H1 (cell line): Measurements from ENCODE around the gene MUC4. TPM values are rescaled to one million over a fixed set of nuclear protein-coding genes. Genes with fewer than 3 reads are reported as not detected.
A peak's percentile ranks its signal among the peaks of the same experiment; 100 is the strongest.

Experiments
- CTCF ChIA-PET: fragments of 300-600 bp; sonication (Branson Sonifier 250); formaldehyde crosslinking; loops from one replicate; lab custom pipeline; 2021; ENCODE audit not compliant: partially characterized antibody; lab: Charles Lee
- POLR2A ChIA-PET: fragments of 300-600 bp; sonication (Branson Sonifier 250); formaldehyde crosslinking; loops from one replicate; lab custom pipeline; 2021; ENCODE audit warnings: inconsistent platforms; ENCODE audit not compliant: partially characterized antibody; lab: Charles Lee
- DNase-seq, 2 experiments: peaks; one replicate each; pipeline versions ENCODE4 v3.0.0 to v3.0.0-alpha.2; 2010 to 2022; ENCODE audit warnings: low spot score in 2 of 2, low read depth in 1 of 2, mixed read lengths in 1 of 2
- FAIRE-seq: peaks from 2 replicates; lab custom pipeline; 2011; peaks lifted over from hg19 to GRCh38; lab: Jason Lieb, UNC
- H2AFZ ChIP-seq: 2 replicates; pipeline ENCODE4 v1.8.1; 2012; ENCODE audit warnings: low read length, inconsistent platforms
- H2AK5ac ChIP-seq: 2 replicates; pipeline ENCODE4 v1.6.1; 2013; ENCODE audit warnings: low read depth, low read length
- H2BK120ac ChIP-seq: replicated peaks from 2 replicates; pipeline ENCODE3; 2013; ENCODE audit warnings: low read depth, low read length, inconsistent platforms
- H2BK12ac ChIP-seq: 2 replicates; pipeline ENCODE4 v1.6.1; 2013; ENCODE audit warnings: low read depth, low read length
- H2BK15ac ChIP-seq: 2 replicates; pipeline ENCODE4 v1.6.1; 2013; ENCODE audit warnings: low read length
- H2BK20ac ChIP-seq: 2 replicates; pipeline ENCODE4 v1.6.1; 2013; ENCODE audit warnings: low read length
- H2BK5ac ChIP-seq: 2 replicates; pipeline ENCODE4 v1.6.1; 2013; ENCODE audit warnings: low read depth, low read length
- H3K14ac ChIP-seq: 2 replicates; pipeline ENCODE4 v1.6.1; 2013; ENCODE audit warnings: inconsistent platforms; ENCODE audit not compliant: insufficient read length
- H3K18ac ChIP-seq: 2 replicates; pipeline ENCODE4 v1.6.1; 2013; ENCODE audit warnings: low read length; ENCODE audit errors: extremely low read depth
- H3K23ac ChIP-seq: 2 replicates; pipeline ENCODE4 v1.6.1; 2013; ENCODE audit warnings: inconsistent platforms; ENCODE audit not compliant: insufficient read length
- H3K23me2 ChIP-seq: 2 replicates; pipeline ENCODE4 v1.6.1; 2013; ENCODE audit warnings: low read depth, low read length
- H3K27ac ChIP-seq: 2 replicates; pipeline ENCODE4 v1.6.1; 2011; ENCODE audit warnings: low read depth, low read length, inconsistent platforms
- H3K27me3 ChIP-seq, 4 experiments: replicated peaks in 1 of 4; 1 replicate in 1 of 4; 2 replicates in 3 of 4; pipeline versions ENCODE4 v1.6.1 to v1.8.1; 2011 to 2013; ENCODE audit warnings: low read length in 3 of 4, mild to moderate bottlenecking in 3 of 4, inconsistent platforms in 2 of 4, mixed read lengths in 2 of 4, moderate library complexity in 1 of 4; ENCODE audit not compliant: control insufficient read depth in 3 of 4, insufficient read depth in 3 of 4; ENCODE audit errors: extremely low read depth in 1 of 4
- H3K36me3 ChIP-seq, 4 experiments: 2 replicates each; pipeline versions ENCODE4 v1.6.1 to v1.8.1; 2011 to 2013; ENCODE audit warnings: mild to moderate bottlenecking in 4 of 4, low read length in 3 of 4, moderate library complexity in 2 of 4, control low read depth in 1 of 4, inconsistent platforms in 1 of 4; ENCODE audit not compliant: insufficient read depth in 4 of 4, control insufficient read depth in 2 of 4
- H3K4ac ChIP-seq: replicated peaks from 2 replicates; pipeline ENCODE3; 2013; ENCODE audit warnings: low read length, low read depth, mixed read lengths, inconsistent platforms; ENCODE audit not compliant: insufficient read length
- H3K4me1 ChIP-seq, 4 experiments: replicated peaks in 1 of 4; 1 replicate in 1 of 4; 2 replicates in 3 of 4; pipeline versions ENCODE4 v1.6.1 to v1.8.1; 2011 to 2013; ENCODE audit warnings: low read length in 3 of 4, inconsistent platforms in 2 of 4, mixed read lengths in 1 of 4; ENCODE audit not compliant: insufficient read depth in 4 of 4, control insufficient read depth in 3 of 4
- H3K4me2 ChIP-seq, 2 experiments: 2 replicates each; pipeline versions ENCODE4 v1.6.1 to v1.8.1; 2011 to 2013; ENCODE audit warnings: low read depth in 2 of 2, low read length in 2 of 2, control low read depth in 1 of 2, inconsistent platforms in 1 of 2, mild to moderate bottlenecking in 1 of 2; ENCODE audit not compliant: insufficient read depth in 1 of 2
- H3K4me3 ChIP-seq, 4 experiments: fragments of 200-600, 300-600 bp in 1 of 4; sonication (generic), shearing (Covaris generic), sonication (Bioruptor Twin) in 1 of 4; 2 replicates each; pipeline versions ENCODE4 v1.5.1 to v1.8.1; 2011 to 2016; ENCODE audit warnings: low read length in 4 of 4, low read depth in 3 of 4, control low read depth in 2 of 4, inconsistent platforms in 2 of 4, mild to moderate bottlenecking in 2 of 4, mixed read lengths in 1 of 4, moderate library complexity in 1 of 4; ENCODE audit not compliant: insufficient read depth in 2 of 4; ENCODE audit errors: extremely low read depth in 1 of 4
- H3K56ac ChIP-seq: replicated peaks from 2 replicates; pipeline ENCODE3; 2013; ENCODE audit warnings: low read depth, mild to moderate bottlenecking, mixed read lengths, low read length, inconsistent platforms; ENCODE audit not compliant: insufficient read length
- H3K79me1 ChIP-seq: 2 replicates; pipeline ENCODE4 v1.6.1; 2013; ENCODE audit warnings: low read depth, low read length, control low read depth
- H3K79me2 ChIP-seq, 2 experiments: 2 replicates each; pipeline versions ENCODE4 v1.6.1 to v1.8.1; 2012 to 2013; ENCODE audit warnings: low read length in 2 of 2, mild to moderate bottlenecking in 2 of 2, inconsistent platforms in 1 of 2; ENCODE audit not compliant: insufficient read depth in 2 of 2, control insufficient read depth in 1 of 2
- H3K9ac ChIP-seq, 4 experiments: replicated peaks in 1 of 4; 1 replicate in 1 of 4; 2 replicates in 3 of 4; pipeline versions ENCODE4 v1.6.1 to v1.8.1; 2011 to 2013; ENCODE audit warnings: low read depth in 3 of 4, low read length in 3 of 4, control low read depth in 2 of 4, mild to moderate bottlenecking in 2 of 4, moderate library complexity in 2 of 4, inconsistent platforms in 1 of 4; ENCODE audit errors: extremely low read depth in 1 of 4
- H3K9me3 ChIP-seq, 2 experiments: 2 replicates each; pipeline versions ENCODE4 v1.6.1 to v1.8.1; 2012 to 2013; ENCODE audit warnings: mild to moderate bottlenecking in 2 of 2, moderate library complexity in 2 of 2, control low read depth in 1 of 2, inconsistent platforms in 1 of 2, low read depth in 1 of 2, low read length in 1 of 2, mixed read lengths in 1 of 2; ENCODE audit not compliant: insufficient read depth in 2 of 2
- H4K20me1 ChIP-seq, 2 experiments: replicated peaks in 1 of 2; 2 replicates each; pipeline versions ENCODE3 to v1.8.1; 2011 to 2013; ENCODE audit warnings: inconsistent platforms in 2 of 2, low read length in 2 of 2, mild to moderate bottlenecking in 1 of 2; ENCODE audit not compliant: insufficient read depth in 2 of 2, control insufficient read depth in 1 of 2
- H4K5ac ChIP-seq: 2 replicates; pipeline ENCODE4 v1.6.1; 2013; ENCODE audit warnings: low read length, low read depth, mixed read lengths, inconsistent platforms; ENCODE audit not compliant: insufficient read length
- H4K8ac ChIP-seq: 2 replicates; pipeline ENCODE4 v1.8.0; 2013; ENCODE audit warnings: mild to moderate bottlenecking, moderate library complexity, low read length, inconsistent platforms; ENCODE audit not compliant: insufficient read depth; ENCODE audit errors: extremely low read depth
- H4K91ac ChIP-seq: replicated peaks from 2 replicates; pipeline ENCODE3; 2013; ENCODE audit warnings: low read length, mixed read lengths, inconsistent platforms; ENCODE audit not compliant: insufficient read length
- SRF ChIP-seq: IDR thresholded peaks from 2 replicates; pipeline ENCODE4 v1.6.1; 2011; ENCODE audit warnings: mild to moderate bottlenecking, low read depth, low read length, moderate library complexity
- WGBS, 2 experiments: shearing (Covaris generic) in 1 of 2; methylation state at CpG; one replicate each; pipeline versions ENCODE4 v1.1.6 to v1.1.7; 2013 to 2015; ENCODE audit warnings: low lambda C conversion rate in 2 of 2, mixed read lengths in 2 of 2, inconsistent platforms in 1 of 2, low coverage in 1 of 2, missing lambda C conversion rate in 1 of 2; ENCODE audit not compliant: insufficient replicate concordance in 2 of 2, insufficient coverage in 1 of 2, insufficient read length in 1 of 2; ENCODE audit errors: extremely low coverage in 1 of 2, missing lambda C conversion rate in 1 of 2; 5-methylcytosine and 5-hydroxymethylcytosine counted together
- polyA plus RNA-seq, 7 experiments: library from polyadenylated mRNA; depleted of rRNA in 3 of 7; stranded (reverse) in 5 of 7; unstranded in 2 of 7; fragments of >200 nt in 5 of 7; fragments of 200-250 nt in 2 of 7; gene quantifications; 1 replicate in 5 of 7; 2 replicates in 1 of 7; 4 replicates in 1 of 7; pipeline versions ENCODE4 v1.2.1 to v1.2.3, GENCODE V29; 2011 to 2013; ENCODE audit warnings: missing spikeins in 2 of 7, mixed read lengths in 2 of 7
- total RNA-seq: library from RNA; stranded (reverse); fragmentation: NEBNext Ultra II Directional; extraction: Animal tissue kit (Norgen Biotek cat#: 25700); gene quantifications from 2 replicates; pipeline ENCODE4 v1.2.1, GENCODE V29; 2021

MUC4 gene
- total and polyA plus RNA-seq, 2 of the 8 experiments (the other 6 are each of a cell fraction or from before 2014, with no cell fraction given), result 0.89 to 2.0 TPM

DNA sequence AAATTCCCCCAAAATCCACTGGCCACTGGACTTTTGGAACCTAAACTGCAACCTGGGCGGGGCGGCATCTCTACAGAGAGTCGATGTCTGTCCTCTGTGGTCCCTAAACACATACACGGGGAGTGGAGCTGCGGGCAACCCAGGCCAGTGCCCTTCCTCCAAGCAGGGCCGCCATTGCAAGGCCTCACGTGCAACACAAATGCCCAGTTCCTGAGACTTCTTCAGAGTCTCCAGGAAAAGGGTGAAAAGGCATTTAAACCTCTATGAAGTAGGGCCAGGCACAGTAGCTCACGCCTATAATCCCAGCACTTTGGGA is 4.9 kb downstream of the MUC4 start:
- Histone ChIP-seq H3K23me2 (peaks cover 4% of the 10 kb centered on the region; the same call in 1 of the 2 replicates), H3K18ac (peak overlapping the region; percentile 96), H3K4me1 (peaks cover 9 to 45% (median 26%) of the 10 kb centered on the region in 4 experiments), H2BK12ac (peak overlapping the region; percentile 99), H4K91ac (peak overlapping the region; percentile 96), H3K56ac (no peak overlapping the region), H3K4me2 (peak overlapping the region in 1 of 2 experiments; percentile 78; a peak in 2 of 4 replicates), H3K4me3 (no peak overlapping the region), H3K9ac (no peak overlapping the region), H3K27me3 (no peaks in the 10 kb centered on the region), H2BK15ac (no peak overlapping the region), H3K36me3 (no peaks in the 10 kb centered on the region), H2BK120ac (peak overlapping the region; percentile 88), H2AK5ac (peak overlapping the region; percentile 11), H3K23ac (no peak overlapping the region), H3K79me2 (no peaks in the 10 kb centered on the region), H2BK5ac (peak overlapping the region; percentile 94; the same call in 1 of the 2 replicates), H3K4ac (peak overlapping the region; percentile 92), H3K27ac (peak overlapping the region; percentile 56; the same call in 1 of the 2 replicates), H4K20me1 (no peaks in the 10 kb centered on the region), H4K8ac (0 out of 2 replicates have a peak overlapping the region, but pooled peaks have one; percentile 62), H3K14ac (no peak overlapping the region), H4K5ac (peak overlapping the region; percentile 60), H2BK20ac (peak overlapping the region; percentile 99; the same call in 1 of the 2 replicates), H2AFZ (no peak overlapping the region), H3K9me3 (no peaks in the 10 kb centered on the region), H3K79me1 (no peaks in the 10 kb centered on the region; the same call in 1 of the 2 replicates)
- POLR2A ChIA-PET, result interaction anchor here (0.7 to 2.4 kb wide), 6 partner anchors 8 to 431 kb away, joined by 3 to 10 read pairs (median 6); no protein-coding TSS in a partner anchor
- CTCF ChIA-PET, result interaction anchor here (13.5 kb wide), 1 partner anchor 46 kb away, joined by 116 read pairs; no protein-coding TSS in a partner anchor
- WGBS, 2 experiments, result 89% methylated on average over 8 of the region's 8 CpGs; no CpG with 5 or more reads in 1 of the 2 experiments
- no peak for TF ChIP-seq SRF
- FAIRE-seq (no peak), DNase-seq (no peak)
